DOHH2 (cell line): ENCODE data around the gene TFR2.
"Not testable (repeated sequence)": the region's sequence is repeated elsewhere in the genome, so short reads cannot be mapped to it uniquely, and the experiment has no call there.

Experiments
- H3F3A ChIP-seq: fragments of 200-600 bp; sonication (generic), shearing (Covaris generic); 2 replicates; pipeline ENCODE4 v1.6.0; 2016; ENCODE audit warnings: antibody characterized with exemption, mild to moderate bottlenecking; ENCODE audit not compliant: control insufficient read depth, insufficient read depth
- H3K27ac ChIP-seq: fragments of 200-600 bp; sonication (generic); 2 replicates; pipeline ENCODE4 v1.5.1; 2014; ENCODE audit warnings: low read depth, mild to moderate bottlenecking, low read length, moderate library complexity
- H3K27me3 ChIP-seq: fragments of 200-600 bp; sonication (generic); 2 replicates; pipeline ENCODE4 v1.6.1; 2014; ENCODE audit warnings: mild to moderate bottlenecking, low read length, mixed read lengths; ENCODE audit not compliant: control insufficient read depth
- H3K36me3 ChIP-seq: fragments of 200-600 bp; sonication (generic); 2 replicates; pipeline ENCODE4 v1.6.1; 2014; ENCODE audit warnings: mild to moderate bottlenecking, low read length, moderate library complexity, mixed read lengths; ENCODE audit not compliant: control insufficient read depth
- H3K4me1 ChIP-seq: fragments of 200-600 bp; sonication (generic); 2 replicates; pipeline ENCODE4 v1.6.1; 2014; ENCODE audit warnings: mild to moderate bottlenecking, low read length, mixed read lengths; ENCODE audit not compliant: control insufficient read depth
- H3K4me2 ChIP-seq: fragments of 200-600 bp; sonication (generic); 2 replicates; pipeline ENCODE4 v1.6.0; 2014; ENCODE audit warnings: mild to moderate bottlenecking, low read length, moderate library complexity
- H3K4me3 ChIP-seq: fragments of 200-600 bp; sonication (generic); 2 replicates; pipeline ENCODE4 v1.5.1; 2014; ENCODE audit warnings: mild to moderate bottlenecking, low read length, mixed read lengths
- H3K79me2 ChIP-seq: fragments of 200-600 bp; sonication (generic); 2 replicates; pipeline ENCODE4 v1.6.1; 2014; ENCODE audit warnings: mild to moderate bottlenecking, low read length, mixed read lengths; ENCODE audit not compliant: control insufficient read depth
- H3K9me2 ChIP-seq: fragments of 200-600 bp; sonication (generic); replicated peaks from 2 replicates; pipeline ENCODE4 v1.6.1; 2014; ENCODE audit warnings: mild to moderate bottlenecking, low read length, mixed read lengths; ENCODE audit not compliant: control insufficient read depth
- H3K9me3 ChIP-seq: fragments of 200-600 bp; sonication (generic); 2 replicates; pipeline ENCODE4 v1.6.1; 2014; ENCODE audit warnings: antibody characterized with exemption, low read length, mixed read lengths; ENCODE audit not compliant: control insufficient read depth, insufficient read depth
- H4K20me1 ChIP-seq: fragments of 200-600 bp; sonication (generic); 2 replicates; pipeline ENCODE4 v1.6.0; 2014; ENCODE audit warnings: low read depth, mild to moderate bottlenecking, antibody characterized with exemption, low read length, moderate library complexity; ENCODE audit not compliant: control insufficient read depth, insufficient read depth
- CTCF ChIP-seq: fragments of 200-600 bp; sonication (generic); IDR thresholded peaks from one replicate; pipeline ENCODE4 v1.5.1; 2014; ENCODE audit warnings: antibody characterized with exemption, mild to moderate bottlenecking, low read depth, low read length; ENCODE audit not compliant: poor library complexity, severe bottlenecking
- EZH2phosphoT487 ChIP-seq: fragments of 200-600 bp; sonication (generic); IDR thresholded peaks from 2 replicates; pipeline ENCODE4 v1.6.1; 2017; ENCODE audit warnings: borderline replicate concordance, mild to moderate bottlenecking, antibody characterized with exemption, low read length, moderate library complexity, mixed read lengths

The TFR2 gene

GRCh38 chr7:100673302-100673941 lies 32.1 kb upstream of the TFR2 start, which contains the start of gene GNB2:
GNB2 (plus strand) TSS chr7:100673740; CDS start chr7:100676266, 2,526 bp downstream.
- Histone ChIP-seq H3K4me2 (peak within 1 kb of the TSS; percentile 67), H3K36me3 (peaks cover 30% of the 10 kb centered on the region), H3K9me2 (no peaks in the 10 kb centered on the region), H3F3A (peaks cover 4% of the 10 kb centered on the region), H3K27ac (peak within 1 kb of the TSS; percentile 73), H3K4me1 (peaks cover 14% of the 10 kb centered on the region), H3K9me3 (no peaks in the 10 kb centered on the region), H3K27me3 (peaks cover 18% of the 10 kb centered on the region), H3K4me3 (peak within 1 kb of the TSS; percentile 93), H3K79me2 (peaks cover 44% of the 10 kb centered on the region), H4K20me1 (peaks cover 9% of the 10 kb centered on the region; the same call in 1 of the 2 replicates)
- TF ChIP-seq EZH2phosphoT487 = no peak
- TF ChIP-seq CTCF = no peak

- H3K36me3 ChIP-seq = peaks cover 12% of the 10 kb centered on the region
- TF ChIP-seq EZH2phosphoT487 (no peak), CTCF (no peak)
These were observed 30.3 kb upstream of the TFR2 start for GRCh38 chr7:100671353-100672327.

GRCh38 chr7:100670074-100670473 lies 28.7 kb upstream of the TFR2 start:
- Histone ChIP-seq H3K79me2 (peaks cover 14% of the 10 kb centered on the region), H3K9me3 (no peaks in the 10 kb centered on the region), H3K36me3 (peaks cover 5% of the 10 kb centered on the region), H3K4me3 (no peak overlapping the region), H3K27ac (no peak overlapping the region), H3K27me3 (peaks cover 38% of the 10 kb centered on the region), H3F3A (no peaks in the 10 kb centered on the region; the same call in none of the 2 replicates), H4K20me1 (no peaks in the 10 kb centered on the region), H3K4me2 (no peak overlapping the region), H3K4me1 (peaks cover 6% of the 10 kb centered on the region), H3K9me2 (no peaks in the 10 kb centered on the region)
- no peak for TF ChIP-seq CTCF
- TF ChIP-seq EZH2phosphoT487 = no peak

More at GRCh38 chr7:100671353-100672327, 30.3 kb upstream of the TFR2 start:
- H3K79me2 ChIP-seq = peaks cover 28% of the 10 kb centered on the region
- H3K4me3 ChIP-seq = no peak overlapping the region
- H3K27me3 ChIP-seq = peaks cover 30% of the 10 kb centered on the region
- H3K9me2 ChIP-seq = no peaks in the 10 kb centered on the region
- no peak overlapping the region for H3K27ac ChIP-seq
- no peak overlapping the region for H3K4me2 ChIP-seq
- H3F3A ChIP-seq = peaks cover 4% of the 10 kb centered on the region
- H4K20me1 ChIP-seq = peaks cover 6% of the 10 kb centered on the region; the same call in 1 of the 2 replicates
- H3K9me3 ChIP-seq = no peaks in the 10 kb centered on the region
- peaks cover 12% of the 10 kb centered on the region for H3K4me1 ChIP-seq

GRCh38 chr7:100669106-100669505 lies 27.8 kb upstream of the TFR2 start:
- H3K9me3 ChIP-seq, H3K36me3 ChIP-seq, H3K27ac ChIP-seq, H4K20me1 ChIP-seq, H3K9me2 ChIP-seq, H3K4me2 ChIP-seq, H3K4me1 ChIP-seq, H3F3A ChIP-seq, H3K4me3 ChIP-seq, H3K79me2 ChIP-seq: not testable (repeated sequence)
- peaks cover 38% of the 10 kb centered on the region for H3K27me3 ChIP-seq
